ENCODE results near the gene GRM8. TPM values are rescaled to one million over a fixed set of nuclear protein-coding genes. Genes with fewer than 3 reads are reported as not detected.

Gene GRM8
- total RNA-seq, 1 experiment from 2014 or later, result not detected

- no peaks in the 10 kb centered on the region for H3K36me3 ChIP-seq (ENCODE audit: control insufficient read depth, insufficient read depth, low read length)
- no peak overlapping the region for H3K4me3 ChIP-seq (ENCODE audit: low read depth in 2 of 2, low read length in 2 of 2)
- CTCF ChIA-PET, result no interaction called here
- in situ Hi-C loops (cut with HindIII; ENCODE audit: low pct_unique_long_range_greater_than_20kb, low sequenced_read_pairs) (no loop called here), intact Hi-C loops (cut with micrococcal nuclease; ENCODE audit: unreplicated experiment) (no loop called here)
- ATAC-seq, result no peak
- no peak overlapping the region for H3K27ac ChIP-seq (ENCODE audit: low read length)
- TF ChIP-seq SIN3A (IDR thresholded peaks at IDR 0.05; ENCODE audit: borderline replicate concordance, insufficient read depth, low read depth, low read length) (no peak), REST (IDR thresholded peaks at IDR 0.05; ENCODE audit: insufficient read depth in 1 of 2, low read depth in 2 of 2, low read length in 1 of 2) (no peak), POLR2AphosphoS5 (IDR thresholded peaks at IDR 0.05; ENCODE audit: low read depth, low read length) (no peak), CTCF (IDR thresholded peaks at IDR 0.05) (no peak), TCF7L2 (IDR thresholded peaks at IDR 0.05; ENCODE audit: low read depth, low read length) (no peak)
- POLR2A ChIA-PET, result no interaction called here
- DNase-seq (ENCODE audit: low read depth, low spot score), result no peak
- no peaks in the 10 kb centered on the region for H3K9me3 ChIP-seq (ENCODE audit: control insufficient read depth, insufficient read depth, low read depth, low read length)
- no peaks in the 10 kb centered on the region for H3K4me1 ChIP-seq (ENCODE audit: control insufficient read depth, insufficient read depth, low read length)
- no TSS peak for BruUV-seq (replicated peaks)
- no peaks in the 10 kb centered on the region for H3K27me3 ChIP-seq (ENCODE audit: control insufficient read depth, insufficient read depth, low read length)
These were observed 502.4 kb downstream of the GRM8 start for GRCh38 chr7:126750207-126750911.

- CTCF ChIA-PET, result no interaction called here
These were observed 523.8 kb downstream of the GRM8 start for GRCh38 chr7:126728967-126729366.

More at GRCh38 chr7:126728967-126729366, 523.8 kb downstream of the GRM8 start:
- ATAC-seq (no peak), DNase-seq (ENCODE audit: low read depth, low spot score) (no peak)
- Histone ChIP-seq H3K27ac (ENCODE audit: low read length) (no peak overlapping the region), H3K4me3 (ENCODE audit: low read depth in 2 of 2, low read length in 2 of 2) (no peak overlapping the region), H3K27me3 (ENCODE audit: control insufficient read depth, insufficient read depth, low read length) (no peaks in the 10 kb centered on the region), H3K4me1 (ENCODE audit: control insufficient read depth, insufficient read depth, low read length) (no peaks in the 10 kb centered on the region), H3K9me3 (ENCODE audit: control insufficient read depth, insufficient read depth, low read depth, low read length) (no peaks in the 10 kb centered on the region), H3K36me3 (ENCODE audit: control insufficient read depth, insufficient read depth, low read length) (no peaks in the 10 kb centered on the region)
- in situ Hi-C loops (cut with HindIII; ENCODE audit: low pct_unique_long_range_greater_than_20kb, low sequenced_read_pairs) (no loop called here), intact Hi-C loops (cut with micrococcal nuclease; ENCODE audit: unreplicated experiment) (no loop called here)
- BruUV-seq (replicated peaks), result no TSS peak
- POLR2A ChIA-PET, result no interaction called here
- no peak for TF ChIP-seq CTCF (IDR thresholded peaks at IDR 0.05)
- no peak for TF ChIP-seq TCF7L2 (IDR thresholded peaks at IDR 0.05; ENCODE audit: low read depth, low read length)
- no peak for TF ChIP-seq REST (IDR thresholded peaks at IDR 0.05; ENCODE audit: insufficient read depth in 1 of 2, low read depth in 2 of 2, low read length in 1 of 2)
- no peak for TF ChIP-seq POLR2AphosphoS5 (IDR thresholded peaks at IDR 0.05; ENCODE audit: low read depth, low read length)
- TF ChIP-seq SIN3A (IDR thresholded peaks at IDR 0.05; ENCODE audit: borderline replicate concordance, insufficient read depth, low read depth, low read length), result no peak
